Fibroblast of lung (primary cell): Measurements from ENCODE around the gene POLG2. TPM values are rescaled to one million over a fixed set of nuclear protein-coding genes. Genes with fewer than 3 reads are reported as not detected.

ENCODE experiments used
- DNase-seq, 2 donors: peaks; one replicate each; pipeline versions ENCODE4 v3.0.0 to v3.0.0-alpha.2; 2010; ENCODE audit warnings: low read depth in 2 of 2
- H2AFZ ChIP-seq: 2 replicates; pipeline ENCODE4 v1.5.1; 2012; ENCODE audit warnings: low read length, control low read depth, inconsistent platforms
- H3K27ac ChIP-seq: 2 replicates; pipeline ENCODE4 v1.5.1; 2011; ENCODE audit warnings: low read length, control low read depth; ENCODE audit not compliant: insufficient read depth
- H3K27me3 ChIP-seq: 2 replicates; pipeline ENCODE4 v1.5.1; 2011; ENCODE audit warnings: mild to moderate bottlenecking, low read length; ENCODE audit not compliant: control insufficient read depth, insufficient read depth
- H3K36me3 ChIP-seq: 2 replicates; pipeline ENCODE4 v1.5.1; 2011; ENCODE audit warnings: low read length; ENCODE audit not compliant: control insufficient read depth, insufficient read depth
- H3K4me1 ChIP-seq: 2 replicates; pipeline ENCODE4 v1.5.1; 2011; ENCODE audit warnings: low read length; ENCODE audit not compliant: control insufficient read depth, insufficient read depth; ENCODE audit errors: extremely low read depth
- H3K4me2 ChIP-seq: 2 replicates; pipeline ENCODE4 v1.5.1; 2011; ENCODE audit warnings: low read length, control low read depth; ENCODE audit not compliant: insufficient read depth; ENCODE audit errors: extremely low read depth
- H3K4me3 ChIP-seq, 4 experiments: fragments of 200-600 bp in 1 of 4; sonication (generic) in 1 of 4; replicated peaks in 1 of 4; 2 replicates each; pipeline ENCODE4 v1.5.1; 2011 to 2016; ENCODE audit warnings: low read length in 4 of 4, low read depth in 3 of 4, mild to moderate bottlenecking in 3 of 4, control low read depth in 2 of 4, inconsistent platforms in 1 of 4, mixed read lengths in 1 of 4; ENCODE audit not compliant: insufficient read depth in 1 of 4; ENCODE audit errors: control extremely low read depth in 1 of 4
- H3K79me2 ChIP-seq: 2 replicates; pipeline ENCODE4 v1.5.1; 2012; ENCODE audit warnings: mild to moderate bottlenecking, low read length, inconsistent platforms; ENCODE audit not compliant: control insufficient read depth, insufficient read depth
- H3K9ac ChIP-seq: 2 replicates; pipeline ENCODE4 v1.5.1; 2011; ENCODE audit warnings: mild to moderate bottlenecking, low read length, control low read depth; ENCODE audit not compliant: insufficient read depth
- H3K9me3 ChIP-seq: 2 replicates; pipeline ENCODE4 v1.5.1; 2012; ENCODE audit warnings: low read depth, low read length; ENCODE audit not compliant: control insufficient read depth, insufficient read depth
- H4K20me1 ChIP-seq: 2 replicates; pipeline ENCODE4 v1.5.1; 2011; ENCODE audit warnings: low read length; ENCODE audit not compliant: control insufficient read depth, insufficient read depth; ENCODE audit errors: extremely low read depth
- EZH2 ChIP-seq: IDR thresholded peaks from 2 replicates; pipeline ENCODE4 v1.5.1; 2012; ENCODE audit warnings: low read length, control low read depth, mild to moderate bottlenecking; ENCODE audit errors: missing control alignments
- polyA plus RNA-seq, 2 donors: library from polyadenylated mRNA; depleted of rRNA in 1 of 2; stranded (reverse) in 1 of 2; unstranded in 1 of 2; fragments of >200 nt; gene quantifications; 2 replicates each; pipeline ENCODE4 v1.2.1, GENCODE V29; 2011 to 2012; ENCODE audit warnings: missing spikeins in 1 of 2
- total RNA-seq: library from RNA; depleted of rRNA; stranded (reverse); fragments of >200 nt; gene quantifications from 2 replicates; pipeline ENCODE4 v1.2.1, GENCODE V29; 2014
- TF ChIP-seq, protein P1 (sequence below), 2 donors: IDR thresholded peaks in 1 of 2; conservative IDR thresholded peaks in 1 of 2; 1 replicate in 1 of 2; 2 replicates in 1 of 2; pipeline ENCODE4 v1.5.1; 2011 to 2012; ENCODE audit warnings: low read length in 2 of 2, control low read depth in 1 of 2, inconsistent platforms in 1 of 2, low read depth in 1 of 2, mild to moderate bottlenecking in 1 of 2

The POLG2 gene
- total and polyA plus RNA-seq, 2 donors (not counting 1 experiment from before 2014, with no cell fraction given): 6.9 to 21.3 TPM

DNA sequence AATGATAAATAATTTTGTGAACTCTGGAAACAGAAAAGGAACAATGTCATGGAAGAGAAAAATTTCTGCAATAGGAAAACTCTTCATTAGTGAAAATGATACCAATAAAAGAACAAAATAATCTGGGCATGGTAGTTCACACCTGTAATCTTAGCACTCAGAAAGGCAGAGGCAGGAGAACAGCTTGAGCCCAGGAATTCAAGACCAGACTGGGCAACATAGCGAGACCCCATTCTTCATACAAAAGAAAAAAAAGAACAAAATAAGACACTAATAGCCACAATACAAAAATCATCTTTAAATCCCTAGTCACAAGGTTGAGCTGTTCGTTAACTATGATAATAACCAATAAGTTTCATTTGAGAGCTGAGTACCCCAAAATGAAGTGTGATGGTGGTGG, 8.6 kb downstream of the POLG2 start:
- no peak overlapping the region for H3K4me2 ChIP-seq
- H3K4me1 ChIP-seq: peaks cover 2% of the 10 kb centered on the region
- peaks cover 2% of the 10 kb centered on the region for H3K36me3 ChIP-seq
- no peak overlapping the region for H3K27ac ChIP-seq
- no peak overlapping the region for H2AFZ ChIP-seq
- TF ChIP-seq, protein P1, sequence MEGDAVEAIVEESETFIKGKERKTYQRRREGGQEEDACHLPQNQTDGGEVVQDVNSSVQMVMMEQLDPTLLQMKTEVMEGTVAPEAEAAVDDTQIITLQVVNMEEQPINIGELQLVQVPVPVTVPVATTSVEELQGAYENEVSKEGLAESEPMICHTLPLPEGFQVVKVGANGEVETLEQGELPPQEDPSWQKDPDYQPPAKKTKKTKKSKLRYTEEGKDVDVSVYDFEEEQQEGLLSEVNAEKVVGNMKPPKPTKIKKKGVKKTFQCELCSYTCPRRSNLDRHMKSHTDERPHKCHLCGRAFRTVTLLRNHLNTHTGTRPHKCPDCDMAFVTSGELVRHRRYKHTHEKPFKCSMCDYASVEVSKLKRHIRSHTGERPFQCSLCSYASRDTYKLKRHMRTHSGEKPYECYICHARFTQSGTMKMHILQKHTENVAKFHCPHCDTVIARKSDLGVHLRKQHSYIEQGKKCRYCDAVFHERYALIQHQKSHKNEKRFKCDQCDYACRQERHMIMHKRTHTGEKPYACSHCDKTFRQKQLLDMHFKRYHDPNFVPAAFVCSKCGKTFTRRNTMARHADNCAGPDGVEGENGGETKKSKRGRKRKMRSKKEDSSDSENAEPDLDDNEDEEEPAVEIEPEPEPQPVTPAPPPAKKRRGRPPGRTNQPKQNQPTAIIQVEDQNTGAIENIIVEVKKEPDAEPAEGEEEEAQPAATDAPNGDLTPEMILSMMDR (conservative IDR thresholded peaks at IDR 0.05 in 1 of 2, IDR thresholded peaks at IDR 0.05 in 1 of 2; ENCODE audit: low read depth in 1 of 2, low read length in 2 of 2): no peak
- no peak for TF ChIP-seq EZH2
- H3K4me3 ChIP-seq: no peak overlapping the region
- DNase-seq: no peak
- no peaks in the 10 kb centered on the region for H4K20me1 ChIP-seq
- H3K9ac ChIP-seq: no peak overlapping the region
- H3K27me3 ChIP-seq: no peaks in the 10 kb centered on the region
- H3K9me3 ChIP-seq: no peaks in the 10 kb centered on the region
- H3K79me2 ChIP-seq: no peaks in the 10 kb centered on the region

DNA sequence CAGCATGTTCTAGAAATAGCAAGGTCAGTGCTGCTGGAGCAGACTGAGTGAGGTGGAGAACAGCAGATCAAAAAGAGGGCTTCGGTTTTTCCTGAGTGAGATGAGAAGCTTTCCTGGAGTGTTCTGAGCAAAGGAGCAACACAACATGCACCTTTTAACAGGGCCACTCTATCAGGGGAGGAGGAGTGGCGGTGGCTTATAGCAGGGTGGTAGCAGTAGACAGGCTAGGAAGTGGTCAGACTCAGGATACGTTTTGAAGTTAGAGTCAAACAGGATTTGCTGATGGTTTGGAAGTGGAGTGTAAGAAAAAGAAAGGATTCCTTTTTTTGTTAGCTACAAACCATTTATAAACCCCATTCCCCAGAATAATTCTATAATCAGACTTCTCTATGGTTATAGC, 12.5 kb downstream of the POLG2 start:
- H3K4me2 ChIP-seq: no peak overlapping the region
- no peaks in the 10 kb centered on the region for H3K27me3 ChIP-seq
- no peaks in the 10 kb centered on the region for H3K36me3 ChIP-seq
- H3K4me3 ChIP-seq: no peak overlapping the region
- no peak overlapping the region for H2AFZ ChIP-seq
- H4K20me1 ChIP-seq: no peaks in the 10 kb centered on the region
- no peaks in the 10 kb centered on the region for H3K4me1 ChIP-seq
- no peak for DNase-seq
- no peak for TF ChIP-seq EZH2
- TF ChIP-seq, protein P1 (conservative IDR thresholded peaks at IDR 0.05 in 1 of 2, IDR thresholded peaks at IDR 0.05 in 1 of 2; ENCODE audit: low read depth in 1 of 2, low read length in 2 of 2): no peak
- no peak overlapping the region for H3K27ac ChIP-seq
- H3K79me2 ChIP-seq: no peaks in the 10 kb centered on the region
- H3K9me3 ChIP-seq: no peaks in the 10 kb centered on the region
- no peak overlapping the region for H3K9ac ChIP-seq

GRCh38 chr17:64480951-64481350, 15.9 kb downstream of the POLG2 start:
- Histone ChIP-seq H3K79me2 (no peaks in the 10 kb centered on the region), H3K4me2 (no peak overlapping the region), H3K9me3 (no peaks in the 10 kb centered on the region), H3K27me3 (no peaks in the 10 kb centered on the region), H2AFZ (no peak overlapping the region), H3K4me3 (no peak overlapping the region), H3K4me1 (no peaks in the 10 kb centered on the region), H4K20me1 (no peaks in the 10 kb centered on the region), H3K36me3 (no peaks in the 10 kb centered on the region), H3K9ac (no peak overlapping the region), H3K27ac (no peak overlapping the region)
- DNase-seq: no peak
- TF ChIP-seq EZH2: no peak
- TF ChIP-seq, protein P1 (conservative IDR thresholded peaks at IDR 0.05 in 1 of 2, IDR thresholded peaks at IDR 0.05 in 1 of 2; ENCODE audit: low read depth in 1 of 2, low read length in 2 of 2): no peak
